H1 (cell line): ENCODE measurements around the gene CCNE1. TPM values are rescaled to one million over a fixed set of nuclear protein-coding genes. Genes with fewer than 3 reads are reported as not detected.

ENCODE experiments used
- MAFK ChIP-seq: IDR thresholded peaks from 2 replicates; pipeline ENCODE4 v1.6.1; 2012; ENCODE audit warnings: low read depth, mild to moderate bottlenecking, improper control_type of control experiment, low read length
- polyA plus RNA-seq, 7 experiments: library from polyadenylated mRNA; depleted of rRNA in 3 of 7; stranded (reverse) in 5 of 7; unstranded in 2 of 7; fragments of >200 nt in 5 of 7; fragments of 200-250 nt in 2 of 7; gene quantifications; 1 replicate in 5 of 7; 2 replicates in 1 of 7; 4 replicates in 1 of 7; pipeline versions ENCODE4 v1.2.1 to v1.2.3, GENCODE V29; 2011 to 2013; ENCODE audit warnings: missing spikeins in 2 of 7, mixed read lengths in 2 of 7
- total RNA-seq: library from RNA; stranded (reverse); fragmentation: NEBNext Ultra II Directional; extraction: Animal tissue kit (Norgen Biotek cat#: 25700); gene quantifications from 2 replicates; pipeline ENCODE4 v1.2.1, GENCODE V29; 2021

Gene CCNE1
- total and polyA plus RNA-seq, 2 of the 8 experiments (the other 6 are each of a cell fraction or from before 2014, with no cell fraction given) = 43.2 to 44.6 TPM

GRCh38 chr19:29861574-29861973, 49.8 kb downstream of the CCNE1 start (continued):
- TF ChIP-seq MAFK = no peak
